Stimulated activated CD8-positive, alpha-beta memory T cell treated with anti-CD3 and anti-CD28 coated beads, Interleukin-12 subunit alpha, Interleukin-12 subunit beta, amount 100 ng/mL, for 1 hour (primary cell): ENCODE measurements around the gene SHQ1.
"Not testable (repeated sequence)": the region's sequence is repeated elsewhere in the genome, so short reads cannot be mapped to it uniquely, and the experiment has no call there.

ENCODE experiments used
- DNase-seq: peaks from one replicate; pipeline ENCODE4 v3.0.0-alpha.2; 2020; ENCODE audit warnings: low read depth

SHQ1 gene

DNA sequence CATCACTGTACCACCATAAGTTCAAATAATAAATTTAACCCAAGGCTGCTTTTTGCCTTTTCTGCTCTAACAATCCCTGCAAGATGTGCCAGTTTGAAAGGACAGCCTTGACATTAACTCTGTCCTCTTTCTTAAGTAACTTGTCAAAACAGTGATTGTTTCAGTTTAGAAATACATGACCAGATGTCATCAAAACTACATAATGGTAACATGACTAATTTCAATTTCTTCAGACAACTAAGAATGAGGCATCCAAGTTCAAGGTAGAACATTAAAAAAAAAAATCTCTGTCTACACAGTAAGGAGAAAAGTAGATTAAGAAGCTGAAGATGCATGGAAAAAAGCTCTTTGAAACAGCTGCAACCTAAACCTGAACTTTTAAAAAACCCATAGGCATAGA, 47.4 kb downstream of the SHQ1 start:
- DNase-seq = no peak

DNA sequence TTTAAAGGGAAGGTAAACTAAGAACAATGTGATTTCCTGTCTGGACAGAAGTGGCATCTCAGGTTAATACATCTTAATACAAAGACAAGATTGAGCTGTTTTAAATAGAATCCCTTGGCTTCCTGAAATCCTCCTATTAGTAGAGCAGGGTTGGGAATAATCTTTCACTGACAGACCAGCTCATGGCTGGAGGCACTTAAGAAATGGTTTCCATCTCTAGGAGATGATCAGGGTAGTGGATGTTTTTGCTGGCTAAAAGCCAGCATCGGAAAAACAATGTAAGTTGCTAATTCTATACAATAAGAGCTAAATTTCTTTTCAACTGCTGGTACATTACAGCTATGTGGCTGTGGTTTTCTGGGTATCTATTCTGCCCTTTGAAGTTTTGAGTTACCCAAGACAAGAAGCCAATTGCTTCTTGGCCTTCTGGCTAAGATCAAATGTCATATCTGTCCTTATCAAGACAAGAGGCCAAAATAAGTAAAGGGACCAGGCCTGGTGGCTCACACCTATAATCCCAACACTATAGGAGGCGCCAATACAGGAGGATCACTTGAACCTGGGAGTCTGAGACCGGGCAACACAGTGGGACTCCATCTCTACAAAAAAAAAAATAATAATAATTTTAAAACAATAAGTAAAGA, 49.6 kb downstream of the SHQ1 start:
- no peak for DNase-seq

DNA sequence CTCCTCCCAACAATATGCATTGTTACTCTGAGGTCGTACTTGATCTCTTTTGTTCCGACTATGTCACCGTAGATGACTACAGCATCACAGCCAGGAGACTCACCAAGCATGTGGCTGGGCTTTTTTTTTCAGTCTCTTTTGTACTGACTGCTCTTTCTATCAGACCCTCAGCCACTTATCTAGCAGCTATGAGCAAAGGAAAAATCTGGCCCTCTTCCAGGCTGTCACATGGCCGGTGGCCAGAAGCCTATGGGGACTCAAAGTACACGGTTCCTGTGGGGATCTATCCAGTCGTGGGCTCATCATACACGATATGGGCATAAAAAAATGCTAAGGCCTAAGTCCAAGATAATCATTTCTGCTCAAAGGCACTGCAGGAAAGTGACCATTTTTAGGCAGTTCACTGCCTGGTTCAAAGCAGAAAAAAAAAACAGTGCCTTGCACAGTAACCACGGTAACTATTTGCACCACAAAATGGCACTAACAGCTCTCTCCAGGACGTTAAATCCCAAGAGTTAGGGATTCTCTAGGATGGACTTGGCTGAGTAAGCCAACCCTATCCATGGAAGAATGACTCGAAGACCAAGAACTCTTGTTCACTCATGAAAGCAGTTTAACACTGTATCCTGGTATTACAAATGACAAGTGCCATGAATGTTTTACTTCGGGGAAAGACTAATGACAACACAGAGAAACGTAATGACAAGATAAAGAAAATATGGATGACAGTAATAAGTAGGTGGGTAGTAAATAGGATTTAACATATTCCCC, 50.3 kb downstream of the SHQ1 start:
- DNase-seq = no peak

GRCh38 chr3:72794079-72794478, 54.2 kb downstream of the SHQ1 start:
- DNase-seq = no peak

GRCh38 chr3:72791161-72791560, 57.1 kb downstream of the SHQ1 start:
- no peak for DNase-seq

- no peak for DNase-seq
Observed at GRCh38 chr3:72789786-72790185, 58.5 kb downstream of the SHQ1 start.

DNA sequence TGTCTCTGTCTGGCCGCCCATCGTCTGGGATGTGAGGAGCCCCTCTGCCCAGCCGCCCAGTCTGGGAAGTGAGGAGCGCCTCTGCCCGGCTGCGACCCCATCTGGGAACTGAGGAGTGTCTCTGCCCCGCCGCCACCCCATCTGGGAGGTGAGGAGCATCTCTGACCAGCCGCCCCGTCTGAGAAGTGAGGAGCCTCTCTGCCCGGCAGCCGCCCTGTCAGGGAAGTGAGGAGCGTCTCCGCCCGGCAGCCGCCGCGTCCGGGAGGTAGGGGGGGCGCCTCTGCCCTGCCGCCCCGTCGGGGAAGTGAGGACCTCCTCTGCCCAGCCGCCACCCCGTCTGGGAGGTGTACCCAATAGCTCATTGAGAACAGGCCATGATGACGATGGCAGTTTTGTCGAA, 60.0 kb downstream of the SHQ1 start:
- DNase-seq = not testable (repeated sequence)

DNA sequence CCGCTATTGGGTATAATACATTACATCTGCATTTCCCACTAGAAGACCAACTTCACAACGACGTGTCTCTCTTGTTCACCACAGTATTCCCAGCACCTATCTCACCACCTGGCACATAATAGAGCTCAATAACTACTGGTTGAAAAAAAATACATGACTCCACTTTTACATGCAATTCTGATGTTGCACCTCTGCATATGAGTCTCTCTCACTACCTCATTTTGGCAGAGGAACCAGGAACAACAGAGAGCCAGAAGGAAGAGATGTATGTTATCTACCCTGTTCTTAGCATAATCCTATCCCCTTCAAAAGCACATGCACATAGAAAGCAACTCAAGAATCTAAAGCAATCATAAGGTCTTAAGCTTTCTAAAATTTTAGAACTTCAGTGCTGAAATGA, 61.6 kb downstream of the SHQ1 start:
- no peak for DNase-seq

DNA sequence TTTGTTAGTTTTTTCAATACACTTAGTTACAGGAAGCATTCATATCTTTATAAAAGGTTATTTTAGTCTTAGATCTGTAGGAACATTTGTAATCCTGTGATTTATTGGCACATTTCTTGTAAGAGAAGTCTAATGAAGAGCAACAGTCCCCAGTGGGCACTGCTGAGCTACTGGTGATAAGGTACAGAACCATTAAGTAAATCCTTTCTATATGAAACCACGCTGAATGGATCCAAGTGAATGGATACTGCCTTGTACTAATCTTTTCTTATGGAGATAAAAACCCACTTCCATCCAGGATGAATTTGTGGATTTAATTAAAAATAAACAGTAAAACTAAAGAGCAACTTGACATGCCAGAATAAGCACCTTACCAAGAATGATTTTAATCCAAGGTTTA, 64.0 kb downstream of the SHQ1 start:
- no peak for DNase-seq

DNA sequence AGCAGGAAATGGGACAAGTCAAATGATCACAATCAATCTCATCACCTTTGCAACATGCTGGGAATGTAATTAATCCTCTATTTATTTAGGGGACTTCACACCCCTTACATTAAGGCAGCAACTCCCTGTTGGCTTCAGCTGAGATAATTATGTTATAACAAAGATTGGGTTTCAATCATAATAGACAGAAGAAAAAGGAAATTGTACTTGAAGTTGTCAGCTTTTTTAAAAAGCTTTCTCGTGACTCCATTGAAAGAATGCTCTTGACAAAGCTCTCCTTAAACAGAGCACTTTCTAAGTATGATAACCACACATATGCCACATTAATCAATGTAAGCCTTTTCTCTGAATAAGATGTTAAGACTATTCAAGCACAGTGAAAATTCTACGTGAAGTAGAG, 65.7 kb downstream of the SHQ1 start:
- DNase-seq = no peak

- no peak for DNase-seq
Observed at GRCh38 chr3:72769758-72770540, 78.3 kb downstream of the SHQ1 start.

GRCh38 chr3:72768936-72769335, 79.3 kb downstream of the SHQ1 start:
- DNase-seq = no peak

- DNase-seq = no peak
Observed at GRCh38 chr3:72768481-72768880, 79.8 kb downstream of the SHQ1 start.

- DNase-seq = no peak
Observed at GRCh38 chr3:72768006-72768441, 80.2 kb downstream of the SHQ1 start.

DNA sequence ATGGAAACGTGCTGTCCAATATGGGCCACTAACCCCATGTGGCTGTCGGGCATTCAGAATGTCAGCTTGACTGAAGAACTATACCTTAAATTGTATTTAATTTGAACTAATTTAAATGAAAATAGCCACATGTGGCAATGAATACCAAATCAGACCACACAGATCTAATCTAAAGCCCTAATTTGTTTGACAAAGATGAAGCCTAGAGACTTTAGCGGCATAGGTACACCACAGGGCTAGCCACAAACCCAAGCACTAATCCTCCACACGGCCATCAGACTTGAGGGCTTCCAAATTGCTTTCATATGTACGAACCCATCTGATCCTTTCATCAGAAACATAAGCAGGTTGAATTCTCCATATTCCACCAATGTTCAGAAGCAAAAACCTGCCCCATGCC, 81.4 kb downstream of the SHQ1 start:
- DNase-seq = no peak

- no peak for DNase-seq
Observed at GRCh38 chr3:72763751-72764440, 84.3 kb downstream of the SHQ1 start.

- DNase-seq = no peak
Observed at GRCh38 chr3:72761410-72761809, 86.8 kb downstream of the SHQ1 start.

DNA sequence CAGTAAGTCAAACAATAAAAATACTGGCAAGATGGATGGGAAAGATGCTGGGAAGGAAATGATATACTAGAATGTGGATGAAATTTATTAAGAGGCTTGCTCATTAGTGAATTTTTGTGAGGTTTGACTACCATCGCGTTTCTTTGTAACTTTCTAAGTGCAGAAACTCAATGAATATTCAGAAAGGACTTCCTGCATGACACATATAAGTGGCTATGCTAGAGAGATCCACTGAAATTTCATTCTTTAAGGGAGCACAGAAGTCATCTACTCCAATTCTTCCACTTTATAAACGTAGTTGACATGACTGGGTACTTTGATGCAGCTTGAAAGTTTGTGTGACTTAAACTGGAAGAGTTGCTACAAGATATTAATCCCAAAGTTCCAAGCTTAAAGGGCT, 88.0 kb downstream of the SHQ1 start:
- DNase-seq = no peak

DNA sequence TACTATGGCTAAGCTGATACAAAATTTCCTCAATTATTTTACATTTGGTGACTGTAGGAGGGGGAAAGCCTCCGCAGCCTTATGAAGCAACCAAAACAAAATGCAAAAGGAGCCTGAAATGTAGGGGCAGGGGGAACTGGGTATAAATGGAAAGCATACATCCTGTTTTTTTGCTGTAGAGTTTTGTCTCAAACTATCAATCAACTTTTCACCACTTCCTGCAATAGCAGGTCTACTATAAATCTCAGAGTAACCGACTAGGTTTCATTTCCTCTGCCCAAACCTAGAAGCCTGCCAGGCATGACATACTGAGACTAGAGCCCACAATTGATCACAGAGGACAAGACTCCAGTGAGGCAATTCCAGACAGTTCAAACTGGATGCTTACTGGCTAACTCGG, 91.3 kb downstream of the SHQ1 start:
- DNase-seq = no peak

DNA sequence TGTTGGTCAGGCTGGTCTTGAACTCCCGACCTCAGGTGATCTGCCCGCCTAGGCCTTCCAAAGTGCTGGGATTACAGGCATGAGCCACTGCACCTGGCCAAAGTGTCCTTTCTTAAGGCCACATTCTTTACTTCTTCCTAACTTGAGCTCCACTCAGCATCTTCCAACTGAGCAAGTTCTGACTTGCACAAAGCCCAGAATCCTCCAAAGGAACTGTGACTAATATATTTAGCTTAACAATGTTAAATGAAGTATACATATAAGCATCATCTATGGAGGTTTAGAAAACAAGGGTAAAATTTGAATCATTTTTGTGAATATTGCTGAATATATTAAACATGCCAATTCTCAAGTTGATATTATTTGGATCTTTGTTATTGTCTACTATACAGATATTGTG, 93.7 kb downstream of the SHQ1 start:
- no peak for DNase-seq

GRCh38 chr3:72753495-72753894, 94.8 kb downstream of the SHQ1 start:
- no peak for DNase-seq

DNA sequence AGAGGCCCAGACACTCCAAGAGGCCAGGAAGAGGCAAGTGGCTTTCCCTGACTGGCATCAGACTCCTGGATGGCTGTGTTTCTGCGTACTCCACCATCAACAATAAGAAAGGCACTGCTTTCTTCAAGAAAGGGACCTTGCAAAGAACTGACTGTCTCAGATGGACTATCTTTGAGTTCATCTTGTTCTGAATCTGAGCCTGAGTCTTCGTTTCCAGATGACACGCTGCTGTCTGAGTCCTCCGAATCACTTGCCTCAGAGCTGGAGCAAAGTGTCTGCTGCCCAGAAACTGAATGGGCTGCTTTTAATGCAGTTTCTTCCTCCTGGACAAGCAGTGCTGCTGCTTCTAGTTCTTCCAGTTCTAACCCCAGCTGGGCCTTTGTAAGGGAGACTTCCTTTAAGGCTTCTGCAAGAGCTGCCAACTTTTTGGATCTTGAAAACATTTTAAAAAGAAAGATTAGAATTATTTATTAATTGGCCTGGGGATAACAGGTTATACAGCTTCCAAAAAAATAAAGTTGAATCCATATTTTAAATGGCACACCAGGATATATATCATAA, 97.8 kb downstream of the SHQ1 start:
- no peak for DNase-seq
